ENCODE results near the gene GMCL1.
"Not testable (repeated sequence)": the region's sequence is repeated elsewhere in the genome, so short reads cannot be mapped to it uniquely, and the experiment has no call there.

GMCL1 gene

GRCh38 chr2:69848186-69848790, 18.8 kb downstream of the GMCL1 start:
- no peak for DNase-seq (ENCODE audit: low spot score)

DNA sequence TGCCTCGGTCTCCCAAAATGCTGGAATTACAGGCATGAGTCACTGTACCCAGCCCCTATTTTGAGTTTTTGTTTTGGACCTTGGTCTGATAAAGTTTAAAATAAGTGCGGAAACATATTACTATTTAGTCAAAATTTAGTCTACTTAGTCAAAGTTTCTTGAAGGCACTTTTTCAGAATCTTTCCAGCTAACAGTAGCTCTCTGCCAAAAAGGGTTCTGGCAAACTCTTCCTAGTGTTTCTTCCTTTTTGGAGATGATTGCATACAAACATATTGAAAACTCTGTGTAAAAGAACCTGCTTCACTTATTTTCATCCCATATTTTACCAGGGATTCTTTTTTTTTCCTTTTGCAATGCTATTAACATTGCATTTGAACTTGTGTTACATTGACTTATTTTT, 28.8 kb downstream of the GMCL1 start:
- DNase-seq (ENCODE audit: low spot score): no peak

- no peak for DNase-seq (ENCODE audit: low spot score)
Observed at GRCh38 chr2:69863298-69863697, 33.8 kb downstream of the GMCL1 start.

GRCh38 chr2:69888451-69888850, 59.0 kb downstream of the GMCL1 start:
- no peak for DNase-seq (ENCODE audit: low spot score)

- DNase-seq (ENCODE audit: low spot score): no peak
Observed at GRCh38 chr2:69889302-69889701, 59.8 kb downstream of the GMCL1 start.

DNA sequence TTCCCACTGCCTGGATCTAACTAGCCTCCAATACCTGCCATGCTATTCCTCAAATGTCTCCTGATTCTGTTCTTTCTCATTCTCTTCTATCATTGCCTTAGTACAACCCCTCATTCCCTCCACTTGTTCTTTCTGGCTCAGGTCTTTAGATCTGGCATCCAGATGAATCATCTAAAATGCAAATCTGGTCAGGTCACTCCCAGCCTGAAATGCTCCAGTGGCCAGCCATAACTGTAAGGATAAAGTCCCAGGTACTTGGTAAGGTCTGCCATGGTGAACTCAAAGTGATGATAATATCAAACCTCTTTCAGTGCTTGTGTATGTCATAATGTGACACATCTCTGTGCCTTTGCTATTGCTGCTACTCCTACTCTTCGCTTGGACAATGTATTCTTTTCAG, 61.4 kb downstream of the GMCL1 start:
- no peak for DNase-seq (ENCODE audit: low spot score)

- DNase-seq (ENCODE audit: low spot score): not testable (repeated sequence)
Observed at GRCh38 chr2:69892838-69893424, 63.5 kb downstream of the GMCL1 start.

GRCh38 chr2:69893684-69894551, 64.5 kb downstream of the GMCL1 start, which contains the start of gene SNRNP27:
Gene SNRNP27, plus strand, starts transcription at chr2:69893956. Its CDS starts 29 bp downstream, at chr2:69893985.
- peak; percentile 86 for DNase-seq (ENCODE audit: low spot score)

DNA sequence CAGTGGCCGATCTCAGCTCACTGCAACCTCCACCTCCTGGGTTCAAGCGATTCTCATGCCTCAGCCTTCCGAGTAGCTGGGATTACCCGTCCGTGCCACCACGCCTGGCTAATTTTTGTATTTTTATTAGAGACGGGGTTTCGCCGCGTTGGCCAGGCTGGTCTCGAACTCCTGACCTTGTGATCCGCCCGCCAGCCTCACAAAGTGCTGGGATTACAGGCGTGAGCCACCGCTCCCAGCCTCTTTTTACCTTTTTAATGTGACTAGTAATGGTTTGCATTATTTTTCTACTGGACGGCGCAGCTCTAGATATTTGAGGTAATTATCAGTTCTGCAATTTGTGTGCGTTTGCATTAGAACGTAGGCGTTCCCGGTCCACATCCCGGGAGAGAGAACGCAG, 65.3 kb downstream of the GMCL1 start:
- DNase-seq (ENCODE audit: low spot score): not testable (repeated sequence)

DNA sequence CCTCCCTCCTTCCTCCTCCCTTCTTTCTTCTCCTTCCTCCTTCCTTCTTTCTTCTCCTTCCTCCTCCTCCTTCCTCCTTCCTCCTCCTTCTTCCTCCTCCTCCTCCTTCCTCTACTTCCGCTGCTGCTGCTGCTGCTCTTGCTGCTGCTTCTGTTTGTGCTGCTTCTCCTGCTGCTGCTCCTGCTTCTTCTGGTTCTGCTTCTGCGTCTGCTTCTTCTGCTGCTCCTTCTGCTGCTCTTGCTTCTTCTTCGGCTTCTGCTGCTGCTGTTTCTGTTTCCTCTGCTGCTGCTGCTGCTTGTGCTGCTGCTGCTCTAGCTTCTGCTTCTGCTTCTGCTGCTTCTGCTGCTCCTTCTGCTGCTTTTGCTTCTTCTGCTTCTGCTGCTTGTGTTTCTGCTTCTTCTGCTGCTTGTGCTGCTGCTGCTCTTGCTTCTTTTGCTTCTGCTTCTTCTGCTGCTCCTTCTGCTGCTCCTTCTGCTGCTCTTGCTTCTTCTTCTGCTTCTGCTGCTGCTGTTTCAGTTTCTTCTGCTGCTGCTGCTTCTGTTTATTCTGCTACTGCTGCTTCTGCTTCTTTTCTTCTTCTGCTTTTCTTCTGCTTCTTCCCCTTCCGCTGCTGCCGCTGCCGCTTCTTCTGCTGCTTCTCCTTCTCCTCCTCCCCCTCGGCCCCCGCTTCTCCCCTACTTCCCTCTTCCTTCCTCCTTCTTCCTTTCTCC, 72.9 kb downstream of the GMCL1 start:
- DNase-seq (ENCODE audit: low spot score): no peak

DNA sequence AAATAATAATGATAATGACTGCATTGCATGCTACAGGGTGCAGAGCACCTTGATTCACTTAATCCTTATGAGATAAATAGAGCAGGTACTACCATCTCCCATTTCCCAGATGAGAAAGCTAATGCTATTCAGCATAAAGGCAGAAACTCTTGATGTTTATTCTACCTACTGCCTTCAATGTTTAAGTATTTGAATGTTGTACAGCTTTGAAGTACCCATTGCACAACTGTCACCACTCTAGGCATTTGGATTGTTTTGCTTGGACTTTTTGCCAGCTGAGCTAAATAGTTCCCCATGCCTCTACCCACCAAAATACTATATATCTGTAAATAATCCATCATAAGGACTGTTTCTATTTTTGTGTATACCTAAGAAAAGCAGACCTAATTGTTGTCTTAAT, 77.8 kb downstream of the GMCL1 start:
- DNase-seq (ENCODE audit: low spot score): no peak

GRCh38 chr2:69911985-69912563, 82.6 kb downstream of the GMCL1 start:
- DNase-seq (ENCODE audit: low spot score): peak; percentile 79

DNA sequence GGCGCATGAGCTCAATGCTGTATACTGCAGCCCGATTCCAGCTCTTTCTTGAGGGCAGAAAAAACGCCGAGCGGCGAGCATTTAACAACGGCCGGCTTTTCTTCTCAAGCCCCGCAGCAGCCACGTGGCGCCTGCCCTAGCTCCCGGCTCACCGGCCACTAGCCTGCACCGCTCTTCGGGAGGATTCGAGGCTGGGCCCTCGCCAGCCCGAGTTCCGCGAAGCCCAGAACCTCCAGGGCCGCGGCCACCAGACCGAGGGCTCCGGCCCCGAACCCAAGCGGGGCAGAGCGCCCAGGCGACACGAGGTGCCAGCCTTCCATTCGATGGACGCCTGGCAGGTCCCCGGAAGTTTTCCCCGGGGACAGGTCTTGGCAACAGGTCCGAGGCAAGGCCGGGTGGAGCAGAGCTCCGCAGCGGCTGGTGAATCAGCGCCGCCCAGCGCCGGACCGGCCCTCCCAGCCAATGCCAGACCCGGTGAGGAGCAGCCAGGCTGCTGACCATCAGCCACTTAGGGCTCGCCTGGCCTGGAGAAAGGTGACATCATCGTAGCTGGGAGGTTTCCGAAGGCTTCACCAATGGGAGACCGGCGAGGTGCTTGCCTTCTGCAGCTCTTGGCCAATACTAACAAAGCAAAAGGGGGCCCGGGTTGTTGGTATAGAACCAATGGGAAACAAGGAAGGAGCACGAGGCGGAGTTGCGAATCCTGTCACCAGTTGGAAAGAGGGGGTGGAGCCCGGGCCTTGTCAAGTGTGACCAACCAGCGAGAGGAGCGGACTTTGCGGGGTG, 84.9 kb downstream of the GMCL1 start:
- peak; percentile 100 for DNase-seq (ENCODE audit: low spot score)

- peak; percentile 31 for DNase-seq (ENCODE audit: low spot score)
Observed at GRCh38 chr2:69914950-69915945, 85.8 kb downstream of the GMCL1 start, which contains the start of gene MXD1. Gene MXD1, plus strand, starts transcription at chr2:69915109. Its CDS starts 222 bp downstream, at chr2:69915331.

DNA sequence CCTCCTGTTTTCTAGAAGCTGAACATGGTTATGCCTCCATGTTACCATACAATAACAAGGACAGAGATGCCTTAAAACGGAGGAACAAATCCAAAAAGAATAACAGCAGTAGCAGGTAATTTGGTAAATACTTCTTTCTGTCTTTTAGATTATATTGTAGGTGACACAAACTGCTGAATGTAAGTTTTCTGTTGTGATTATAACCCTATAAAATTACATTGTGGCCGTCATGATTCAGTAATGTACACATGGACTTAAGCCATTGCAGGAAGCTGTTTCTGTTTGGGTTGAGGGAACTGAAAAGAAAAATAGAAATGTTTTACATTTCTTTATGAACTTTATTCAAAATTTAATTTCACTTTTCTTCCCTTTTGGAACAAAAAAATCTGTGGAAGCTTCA, 86.6 kb downstream of the GMCL1 start:
- no peak for DNase-seq (ENCODE audit: low spot score)

DNA sequence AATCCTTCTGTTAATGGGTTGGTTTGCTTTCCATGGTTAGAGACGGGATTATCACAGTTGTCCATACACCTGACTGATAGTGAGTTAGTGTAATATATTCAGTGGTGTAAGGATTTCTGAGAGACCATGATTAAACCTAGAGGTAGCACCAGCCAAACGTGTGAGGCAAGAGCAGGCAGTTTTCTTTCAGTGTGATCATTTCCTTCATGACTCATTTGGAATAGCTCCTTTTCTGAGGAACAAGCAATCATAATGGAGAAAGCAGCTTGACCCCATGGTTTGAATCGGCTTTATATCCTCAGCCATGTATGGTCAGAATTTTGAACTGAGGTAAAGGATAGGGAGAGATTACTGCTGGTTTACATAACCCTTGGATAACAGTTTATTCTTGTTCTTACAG, 88.4 kb downstream of the GMCL1 start:
- DNase-seq (ENCODE audit: low spot score): no peak

- no peak for DNase-seq (ENCODE audit: low spot score)
Observed at GRCh38 chr2:69918401-69918800, 88.9 kb downstream of the GMCL1 start.

GRCh38 chr2:69923116-69923515, 93.7 kb downstream of the GMCL1 start:
- no peak for DNase-seq (ENCODE audit: low spot score)

GRCh38 chr2:69926849-69927515, 97.5 kb downstream of the GMCL1 start:
- no peak for DNase-seq (ENCODE audit: low spot score)

Data from cerebellar cortex (tissue), 1 donor.